K562 (cell line): ENCODE data around the gene FRAT1. TPM values are rescaled to one million over a fixed set of nuclear protein-coding genes. Genes with fewer than 3 reads are reported as not detected.

Experiments used
- CBX3 ChIP-seq, 2 experiments: IDR thresholded peaks; 1 replicate in 1 of 2; 2 replicates in 1 of 2; pipeline ENCODE4 v1.6.1; 2012; ENCODE audit warnings: inconsistent platforms in 2 of 2, low read length in 2 of 2, borderline replicate concordance in 1 of 2, control low read depth in 1 of 2
- ESRRB ChIP-seq: fragments of 250-450 bp; sonication (Bioruptor Pico); IDR thresholded peaks from 2 replicates; pipeline ENCODE4 v1.5.0; 2020; ENCODE audit warnings: mild to moderate bottlenecking, moderate library complexity, borderline replicate concordance
- HDGF ChIP-seq: fragments of 450-650 bp; IDR thresholded peaks from 2 replicates; pipeline ENCODE4 v1.6.1; 2016
- HMGN3 ChIP-seq: IDR thresholded peaks from 2 replicates; pipeline ENCODE4 v1.6.1; 2011; ENCODE audit warnings: borderline replicate concordance, low read depth, mild to moderate bottlenecking, mixed read lengths, low read length; ENCODE audit not compliant: insufficient read length; ENCODE audit errors: extremely low read depth
- LCOR ChIP-seq: sonication (generic); formaldehyde crosslinking; IDR thresholded peaks from 2 replicates; pipeline ENCODE4 v1.8.0; 2022; ENCODE audit warnings: mild to moderate bottlenecking, missing genetic modification reagents
- MYNN ChIP-seq, 2 experiments: sonication (generic); formaldehyde crosslinking in 1 of 2; IDR thresholded peaks; 2 replicates each; pipeline versions ENCODE4 v1.5.0 to v1.6.1; 2016 to 2020; ENCODE audit warnings: antibody characterized with exemption in 1 of 2, missing genetic modification reagents in 1 of 2
- ZKSCAN3 ChIP-seq: fragments of 250-450 bp; sonication (Bioruptor Pico); IDR thresholded peaks from 2 replicates; pipeline ENCODE4 v1.4.0; 2020
- ZNF324 ChIP-seq: fragments of 250-450 bp; sonication (Bioruptor Pico); IDR thresholded peaks from 2 replicates; pipeline ENCODE4 v1.4.0; 2020; ENCODE audit warnings: mild to moderate bottlenecking
- ZNF444 ChIP-seq: fragments of 250-450 bp; sonication (Bioruptor Pico); IDR thresholded peaks from 2 replicates; pipeline ENCODE4 v1.4.0; 2020; ENCODE audit warnings: mild to moderate bottlenecking, moderate library complexity
- ZNF57 ChIP-seq: fragments of 450-650 bp; formaldehyde crosslinking; IDR thresholded peaks from 2 replicates; pipeline ENCODE4 v1.4.0; 2020; ENCODE audit warnings: mild to moderate bottlenecking, moderate library complexity
- polyA plus RNA-seq, 8 experiments: library from polyadenylated mRNA; depleted of rRNA in 4 of 8; stranded (reverse) in 5 of 8; unstranded in 3 of 8; fragments of >200 nt; fragmentation: Nextera tagmentation in 2 of 8; fragmentation: Illumina TruSeq in 1 of 8; extraction: Ambion mirVana in 2 of 8; extraction: Trizol in 1 of 8; gene quantifications; 2 replicates each; pipeline versions ENCODE4 v1.2.1 to v1.2.3, GENCODE V29; 2011 to 2014; ENCODE audit warnings: inconsistent platforms in 1 of 8, missing spikeins in 1 of 8
- total RNA-seq, 7 experiments: library from RNA; depleted of rRNA in 6 of 7; stranded (reverse); fragments of >200 nt in 6 of 7; fragmentation: Illumina TruSeq in 2 of 7; extraction: Trizol in 2 of 7; gene quantifications; 2 replicates each; pipeline versions ENCODE4 v1.2.1 to v1.2.3, GENCODE V29; 2011 to 2021; ENCODE audit warnings: low replicate concordance in 1 of 7
- TF ChIP-seq, protein P1 (sequence below): sonication (generic); formaldehyde crosslinking; IDR thresholded peaks from 2 replicates; pipeline ENCODE4 v1.8.1; 2023; ENCODE audit warnings: missing genetic modification reagents, mild to moderate bottlenecking, borderline replicate concordance
- TF ChIP-seq, protein P2 (sequence below): fragments of 450-650 bp; IDR thresholded peaks from 2 replicates; pipeline ENCODE4 v1.6.1; 2017; ENCODE audit warnings: antibody characterized with exemption, mild to moderate bottlenecking
- TF ChIP-seq, protein P3 (sequence below): fragments of 450-650 bp; IDR thresholded peaks from 2 replicates; pipeline ENCODE4 v1.6.1; 2017; ENCODE audit warnings: antibody characterized with exemption
- TF ChIP-seq, protein P4 (sequence below): fragments of 450-650 bp; formaldehyde crosslinking; IDR thresholded peaks from 2 replicates; pipeline ENCODE4 v1.4.0; 2020; ENCODE audit warnings: mild to moderate bottlenecking, moderate library complexity

Gene FRAT1
- total and polyA plus RNA-seq, 9 of the 15 experiments (the other 6 are each of a cell fraction or from before 2014, with no cell fraction given) = 0.11 to 4.6 (median 1.4) TPM

DNA sequence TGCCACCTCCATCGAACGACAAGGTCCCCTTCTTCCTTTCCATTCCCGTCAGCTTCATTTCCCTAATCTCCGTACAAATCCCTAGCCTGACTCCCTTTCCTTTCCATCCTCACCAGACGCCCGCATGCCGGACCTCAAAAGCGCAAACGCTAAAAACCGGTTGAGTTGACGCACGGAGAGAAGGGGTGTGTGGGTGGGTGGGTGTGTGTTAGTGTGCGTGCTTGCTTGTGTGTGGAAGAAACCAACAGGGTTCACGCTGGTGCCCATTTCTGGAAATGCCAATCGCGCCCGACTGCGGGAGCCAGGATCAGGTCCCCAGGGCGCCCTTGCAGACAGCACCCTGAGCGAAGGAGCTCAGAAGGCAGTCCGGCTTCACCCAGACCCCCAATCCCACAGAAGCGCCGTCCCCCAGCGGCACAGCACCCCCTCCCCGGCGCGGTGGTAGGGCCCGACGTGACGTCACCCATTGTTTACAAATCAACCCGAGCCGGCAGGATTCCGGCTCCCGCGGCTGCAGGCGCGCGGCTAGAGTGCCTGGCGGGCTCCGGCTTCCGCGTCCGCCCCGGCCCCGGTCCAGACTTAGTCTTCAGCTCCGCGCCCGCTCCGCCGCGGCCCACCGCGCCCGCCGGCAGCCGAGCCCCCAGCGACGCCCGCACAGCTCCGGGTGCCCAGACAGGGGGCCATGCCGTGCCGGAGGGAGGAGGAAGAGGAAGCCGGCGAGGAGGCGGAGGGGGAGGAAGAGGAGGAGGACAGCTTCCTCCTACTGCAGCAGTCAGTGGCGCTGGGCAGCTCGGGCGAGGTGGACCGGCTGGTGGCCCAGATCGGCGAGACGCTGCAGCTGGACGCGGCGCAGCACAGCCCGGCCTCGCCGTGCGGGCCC, at the start of gene FRAT1 (continued):
- TF ChIP-seq, protein P1, sequence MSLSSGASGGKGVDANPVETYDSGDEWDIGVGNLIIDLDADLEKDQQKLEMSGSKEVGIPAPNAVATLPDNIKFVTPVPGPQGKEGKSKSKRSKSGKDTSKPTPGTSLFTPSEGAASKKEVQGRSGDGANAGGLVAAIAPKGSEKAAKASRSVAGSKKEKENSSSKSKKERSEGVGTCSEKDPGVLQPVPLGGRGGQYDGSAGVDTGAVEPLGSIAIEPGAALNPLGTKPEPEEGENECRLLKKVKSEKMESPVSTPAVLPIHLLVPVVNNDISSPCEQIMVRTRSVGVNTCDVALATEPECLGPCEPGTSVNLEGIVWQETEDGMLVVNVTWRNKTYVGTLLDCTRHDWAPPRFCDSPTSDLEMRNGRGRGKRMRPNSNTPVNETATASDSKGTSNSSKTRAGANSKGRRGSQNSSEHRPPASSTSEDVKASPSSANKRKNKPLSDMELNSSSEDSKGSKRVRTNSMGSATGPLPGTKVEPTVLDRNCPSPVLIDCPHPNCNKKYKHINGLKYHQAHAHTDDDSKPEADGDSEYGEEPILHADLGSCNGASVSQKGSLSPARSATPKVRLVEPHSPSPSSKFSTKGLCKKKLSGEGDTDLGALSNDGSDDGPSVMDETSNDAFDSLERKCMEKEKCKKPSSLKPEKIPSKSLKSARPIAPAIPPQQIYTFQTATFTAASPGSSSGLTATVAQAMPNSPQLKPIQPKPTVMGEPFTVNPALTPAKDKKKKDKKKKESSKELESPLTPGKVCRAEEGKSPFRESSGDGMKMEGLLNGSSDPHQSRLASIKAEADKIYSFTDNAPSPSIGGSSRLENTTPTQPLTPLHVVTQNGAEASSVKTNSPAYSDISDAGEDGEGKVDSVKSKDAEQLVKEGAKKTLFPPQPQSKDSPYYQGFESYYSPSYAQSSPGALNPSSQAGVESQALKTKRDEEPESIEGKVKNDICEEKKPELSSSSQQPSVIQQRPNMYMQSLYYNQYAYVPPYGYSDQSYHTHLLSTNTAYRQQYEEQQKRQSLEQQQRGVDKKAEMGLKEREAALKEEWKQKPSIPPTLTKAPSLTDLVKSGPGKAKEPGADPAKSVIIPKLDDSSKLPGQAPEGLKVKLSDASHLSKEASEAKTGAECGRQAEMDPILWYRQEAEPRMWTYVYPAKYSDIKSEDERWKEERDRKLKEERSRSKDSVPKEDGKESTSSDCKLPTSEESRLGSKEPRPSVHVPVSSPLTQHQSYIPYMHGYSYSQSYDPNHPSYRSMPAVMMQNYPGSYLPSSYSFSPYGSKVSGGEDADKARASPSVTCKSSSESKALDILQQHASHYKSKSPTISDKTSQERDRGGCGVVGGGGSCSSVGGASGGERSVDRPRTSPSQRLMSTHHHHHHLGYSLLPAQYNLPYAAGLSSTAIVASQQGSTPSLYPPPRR (CRISPR knock-in tag) = no peak
- no peak for TF ChIP-seq ZNF57
- no peak for TF ChIP-seq HDGF
- TF ChIP-seq, protein P2, sequence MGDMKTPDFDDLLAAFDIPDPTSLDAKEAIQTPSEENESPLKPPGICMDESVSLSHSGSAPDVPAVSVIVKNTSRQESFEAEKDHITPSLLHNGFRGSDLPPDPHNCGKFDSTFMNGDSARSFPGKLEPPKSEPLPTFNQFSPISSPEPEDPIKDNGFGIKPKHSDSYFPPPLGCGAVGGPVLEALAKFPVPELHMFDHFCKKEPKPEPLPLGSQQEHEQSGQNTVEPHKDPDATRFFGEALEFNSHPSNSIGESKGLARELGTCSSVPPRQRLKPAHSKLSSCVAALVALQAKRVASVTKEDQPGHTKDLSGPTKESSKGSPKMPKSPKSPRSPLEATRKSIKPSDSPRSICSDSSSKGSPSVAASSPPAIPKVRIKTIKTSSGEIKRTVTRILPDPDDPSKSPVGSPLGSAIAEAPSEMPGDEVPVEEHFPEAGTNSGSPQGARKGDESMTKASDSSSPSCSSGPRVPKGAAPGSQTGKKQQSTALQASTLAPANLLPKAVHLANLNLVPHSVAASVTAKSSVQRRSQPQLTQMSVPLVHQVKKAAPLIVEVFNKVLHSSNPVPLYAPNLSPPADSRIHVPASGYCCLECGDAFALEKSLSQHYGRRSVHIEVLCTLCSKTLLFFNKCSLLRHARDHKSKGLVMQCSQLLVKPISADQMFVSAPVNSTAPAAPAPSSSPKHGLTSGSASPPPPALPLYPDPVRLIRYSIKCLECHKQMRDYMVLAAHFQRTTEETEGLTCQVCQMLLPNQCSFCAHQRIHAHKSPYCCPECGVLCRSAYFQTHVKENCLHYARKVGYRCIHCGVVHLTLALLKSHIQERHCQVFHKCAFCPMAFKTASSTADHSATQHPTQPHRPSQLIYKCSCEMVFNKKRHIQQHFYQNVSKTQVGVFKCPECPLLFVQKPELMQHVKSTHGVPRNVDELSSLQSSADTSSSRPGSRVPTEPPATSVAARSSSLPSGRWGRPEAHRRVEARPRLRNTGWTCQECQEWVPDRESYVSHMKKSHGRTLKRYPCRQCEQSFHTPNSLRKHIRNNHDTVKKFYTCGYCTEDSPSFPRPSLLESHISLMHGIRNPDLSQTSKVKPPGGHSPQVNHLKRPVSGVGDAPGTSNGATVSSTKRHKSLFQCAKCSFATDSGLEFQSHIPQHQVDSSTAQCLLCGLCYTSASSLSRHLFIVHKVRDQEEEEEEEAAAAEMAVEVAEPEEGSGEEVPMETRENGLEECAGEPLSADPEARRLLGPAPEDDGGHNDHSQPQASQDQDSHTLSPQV = no peak
- TF ChIP-seq, protein P3, sequence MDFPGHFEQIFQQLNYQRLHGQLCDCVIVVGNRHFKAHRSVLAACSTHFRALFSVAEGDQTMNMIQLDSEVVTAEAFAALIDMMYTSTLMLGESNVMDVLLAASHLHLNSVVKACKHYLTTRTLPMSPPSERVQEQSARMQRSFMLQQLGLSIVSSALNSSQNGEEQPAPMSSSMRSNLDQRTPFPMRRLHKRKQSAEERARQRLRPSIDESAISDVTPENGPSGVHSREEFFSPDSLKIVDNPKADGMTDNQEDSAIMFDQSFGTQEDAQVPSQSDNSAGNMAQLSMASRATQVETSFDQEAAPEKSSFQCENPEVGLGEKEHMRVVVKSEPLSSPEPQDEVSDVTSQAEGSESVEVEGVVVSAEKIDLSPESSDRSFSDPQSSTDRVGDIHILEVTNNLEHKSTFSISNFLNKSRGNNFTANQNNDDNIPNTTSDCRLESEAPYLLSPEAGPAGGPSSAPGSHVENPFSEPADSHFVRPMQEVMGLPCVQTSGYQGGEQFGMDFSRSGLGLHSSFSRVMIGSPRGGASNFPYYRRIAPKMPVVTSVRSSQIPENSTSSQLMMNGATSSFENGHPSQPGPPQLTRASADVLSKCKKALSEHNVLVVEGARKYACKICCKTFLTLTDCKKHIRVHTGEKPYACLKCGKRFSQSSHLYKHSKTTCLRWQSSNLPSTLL = no peak
- no peak for TF ChIP-seq HMGN3
- TF ChIP-seq MYNN (IDR thresholded peaks at IDR 0.05) = no peak
- TF ChIP-seq MYNN (CRISPR knock-in tag; IDR thresholded peaks at IDR 0.05) = no peak
- TF ChIP-seq ZNF444 (CRISPR knock-in tag) = no peak
- no peak for TF ChIP-seq ESRRB
- no peak for TF ChIP-seq ZNF324 (CRISPR knock-in tag)
- TF ChIP-seq, protein P4, sequence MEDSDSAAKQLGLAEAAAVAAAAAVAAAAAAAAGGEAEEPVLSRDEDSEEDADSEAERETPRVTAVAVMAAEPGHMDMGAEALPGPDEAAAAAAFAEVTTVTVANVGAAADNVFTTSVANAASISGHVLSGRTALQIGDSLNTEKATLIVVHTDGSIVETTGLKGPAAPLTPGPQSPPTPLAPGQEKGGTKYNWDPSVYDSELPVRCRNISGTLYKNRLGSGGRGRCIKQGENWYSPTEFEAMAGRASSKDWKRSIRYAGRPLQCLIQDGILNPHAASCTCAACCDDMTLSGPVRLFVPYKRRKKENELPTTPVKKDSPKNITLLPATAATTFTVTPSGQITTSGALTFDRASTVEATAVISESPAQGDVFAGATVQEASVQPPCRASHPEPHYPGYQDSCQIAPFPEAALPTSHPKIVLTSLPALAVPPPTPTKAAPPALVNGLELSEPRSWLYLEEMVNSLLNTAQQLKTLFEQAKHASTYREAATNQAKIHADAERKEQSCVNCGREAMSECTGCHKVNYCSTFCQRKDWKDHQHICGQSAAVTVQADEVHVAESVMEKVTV (CRISPR knock-in tag) = no peak
- no peak for TF ChIP-seq CBX3 (IDR thresholded peaks at IDR 0.05; ENCODE audit: borderline replicate concordance in 1 of 2, low read length in 2 of 2)
- no peak for TF ChIP-seq LCOR
- no peak for TF ChIP-seq ZKSCAN3
